ENCODE measurements around the gene NCAPG.

The NCAPG gene

GRCh38 chr4:17810260-17811077, at the start of gene NCAPG, which contains the start of gene DCAF16:
TSS of gene NCAPG (plus strand) at chr4:17810979. CDS start at chr4:17811078, 99 bp downstream.
TSS of gene DCAF16 (minus strand) at chr4:17810757. CDS start at chr4:17804141, 6,616 bp downstream.
- FAIRE-seq (peak; percentile 100), DNase-seq (ENCODE audit: insufficient read length, low spot score) (peak; percentile 58)

- no peak for FAIRE-seq
- DNase-seq (ENCODE audit: insufficient read length, low spot score) = no peak
These were observed 49.7 kb upstream of the NCAPG start for GRCh38 chr4:17761062-17761461.

- no peak for FAIRE-seq
- no peak for DNase-seq (ENCODE audit: insufficient read length, low spot score)
These were observed 48.1 kb upstream of the NCAPG start for GRCh38 chr4:17762726-17763125.

GRCh38 chr4:17763416-17763815, 47.4 kb upstream of the NCAPG start:
- no peak for FAIRE-seq
- DNase-seq (ENCODE audit: insufficient read length, low spot score) = no peak

GRCh38 chr4:17763931-17764330, 46.8 kb upstream of the NCAPG start:
- FAIRE-seq (no peak), DNase-seq (ENCODE audit: insufficient read length, low spot score) (no peak)

GRCh38 chr4:17765514-17766286, 45.1 kb upstream of the NCAPG start:
- DNase-seq (ENCODE audit: insufficient read length, low spot score) (no peak), FAIRE-seq (no peak)

GRCh38 chr4:17766826-17767458, 43.8 kb upstream of the NCAPG start:
- no peak for FAIRE-seq
- DNase-seq (ENCODE audit: insufficient read length, low spot score) = no peak

- FAIRE-seq (no peak), DNase-seq (ENCODE audit: insufficient read length, low spot score) (no peak)
These were observed 41.2 kb upstream of the NCAPG start for GRCh38 chr4:17769406-17770174.

- FAIRE-seq = no peak
- no peak for DNase-seq (ENCODE audit: insufficient read length, low spot score)
These were observed 39.9 kb upstream of the NCAPG start for GRCh38 chr4:17770845-17771244.

- FAIRE-seq (no peak), DNase-seq (ENCODE audit: insufficient read length, low spot score) (no peak)
These were observed 39.4 kb upstream of the NCAPG start for GRCh38 chr4:17771284-17771908.

- FAIRE-seq (no peak), DNase-seq (ENCODE audit: insufficient read length, low spot score) (no peak)
These were observed 37.6 kb upstream of the NCAPG start for GRCh38 chr4:17773135-17773698.

- DNase-seq (ENCODE audit: insufficient read length, low spot score) = no peak
- FAIRE-seq = no peak
These were observed 32.3 kb upstream of the NCAPG start for GRCh38 chr4:17778431-17778830.

GRCh38 chr4:17780501-17781299, 30.1 kb upstream of the NCAPG start:
- DNase-seq (ENCODE audit: insufficient read length, low spot score) = no peak
- no peak for FAIRE-seq

GRCh38 chr4:17781300-17782287, 29.2 kb upstream of the NCAPG start, which contains the start of gene FAM184B:
TSS of gene FAM184B (minus strand) at chr4:17781621. CDS start at chr4:17781299, 322 bp downstream.
- no peak for FAIRE-seq
- no peak for DNase-seq (ENCODE audit: insufficient read length, low spot score)

GRCh38 chr4:17785858-17786257, 24.9 kb upstream of the NCAPG start:
- no peak for FAIRE-seq
- DNase-seq (ENCODE audit: insufficient read length, low spot score) = no peak

- FAIRE-seq (no peak), DNase-seq (ENCODE audit: insufficient read length, low spot score) (no peak)
These were observed 24.2 kb upstream of the NCAPG start for GRCh38 chr4:17786567-17786966.

GRCh38 chr4:17787315-17787714, 23.5 kb upstream of the NCAPG start:
- FAIRE-seq (no peak), DNase-seq (ENCODE audit: insufficient read length, low spot score) (no peak)

- no peak for FAIRE-seq
These were observed 21.8 kb upstream of the NCAPG start for GRCh38 chr4:17788956-17789355.

More at GRCh38 chr4:17788956-17789355, 21.8 kb upstream of the NCAPG start:
- DNase-seq (ENCODE audit: insufficient read length, low spot score) = no peak

All from GM19239 (cell line).